Measurements from ENCODE around the gene IFT43.

Gene IFT43

DNA sequence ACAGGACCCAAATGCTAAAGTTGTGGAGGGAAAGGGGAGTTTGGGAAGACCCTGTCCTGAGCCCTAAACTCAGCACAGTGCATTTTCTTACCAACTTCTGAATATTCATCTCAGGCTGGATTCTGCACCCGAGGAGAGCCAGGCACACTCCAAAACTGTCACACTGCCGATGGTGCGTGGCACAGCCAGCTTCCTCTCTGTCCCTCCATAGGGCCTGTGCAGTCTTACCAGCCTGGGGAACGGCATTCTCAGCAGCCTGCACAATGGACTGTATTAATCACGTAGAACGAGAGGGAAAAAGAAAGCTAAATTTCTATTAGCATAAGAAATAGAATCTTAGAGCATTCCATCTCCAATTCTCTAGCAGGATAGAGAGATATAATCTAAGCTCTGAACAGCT, 94.9 kb downstream of the IFT43 start:
- no peak for DNase-seq (ENCODE audit: low read depth in 2 of 2)

DNA sequence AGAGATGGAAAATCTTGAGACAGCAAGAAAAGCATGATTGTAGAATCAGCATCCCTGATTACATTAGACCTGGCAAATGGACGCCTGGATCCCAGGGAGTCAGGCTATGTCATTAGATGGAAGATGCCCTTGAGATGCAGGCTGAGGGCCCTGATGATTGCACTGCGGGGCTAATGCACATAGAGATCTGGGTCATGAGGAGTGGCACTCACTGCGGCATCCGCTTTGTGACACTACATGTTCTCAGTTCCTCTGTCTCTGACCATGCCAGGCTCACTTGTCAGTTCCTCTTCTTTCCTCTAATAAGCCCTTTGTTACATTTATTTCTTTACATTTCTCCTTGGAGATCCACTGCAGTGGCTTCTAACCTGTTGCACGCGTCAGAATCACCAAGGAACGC, 96.1 kb downstream of the IFT43 start:
- no peak for DNase-seq (ENCODE audit: low read depth in 2 of 2)

DNA sequence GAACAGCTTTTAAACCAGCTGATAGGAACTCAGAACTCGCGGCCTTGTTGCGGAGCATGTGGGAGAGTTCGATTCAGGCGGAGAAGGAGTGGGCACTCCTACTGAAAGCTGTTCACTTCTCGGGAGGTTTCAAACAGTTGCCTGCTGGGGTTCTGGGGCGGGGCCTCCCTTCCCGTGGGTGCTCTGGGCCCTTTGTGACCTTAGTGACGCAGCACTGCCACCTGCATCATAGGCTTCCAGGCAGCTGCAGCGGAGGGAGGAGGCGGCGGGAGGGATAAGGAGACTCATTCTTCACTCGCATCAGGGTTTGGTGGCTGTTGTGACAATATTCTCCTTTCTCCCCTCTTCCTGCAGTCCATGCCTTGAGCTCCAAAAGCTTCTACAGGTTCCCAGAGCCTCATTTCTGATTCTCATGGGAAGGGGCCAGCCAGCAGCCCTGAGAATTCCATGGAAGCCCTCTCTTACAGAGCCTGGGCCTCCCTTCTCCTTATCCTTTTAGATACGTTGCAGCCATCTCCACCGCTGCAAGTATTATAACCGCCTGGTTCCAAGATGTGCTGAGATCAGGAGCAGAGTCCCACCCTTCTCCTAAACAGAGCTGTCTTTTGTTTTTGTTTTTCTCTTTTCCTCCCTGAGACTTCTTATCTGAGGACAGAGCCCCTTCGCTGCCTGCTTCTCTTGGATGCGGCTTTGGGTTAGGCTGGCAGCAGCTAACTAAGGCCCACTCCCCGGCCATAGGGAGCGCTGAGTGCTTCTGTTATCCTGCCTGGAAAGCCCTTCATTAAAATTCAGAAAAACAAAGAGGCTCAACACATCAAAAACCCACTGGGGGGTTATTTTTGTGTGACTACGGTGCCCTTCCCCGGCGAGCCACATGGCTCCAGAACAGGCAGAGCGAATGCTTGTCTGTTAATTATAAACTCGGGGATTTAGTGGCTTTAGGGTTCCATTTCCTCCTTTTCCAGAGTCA, 98.5 kb downstream of the IFT43 start:
- no peak for DNase-seq (ENCODE audit: low read depth in 2 of 2)

DNA sequence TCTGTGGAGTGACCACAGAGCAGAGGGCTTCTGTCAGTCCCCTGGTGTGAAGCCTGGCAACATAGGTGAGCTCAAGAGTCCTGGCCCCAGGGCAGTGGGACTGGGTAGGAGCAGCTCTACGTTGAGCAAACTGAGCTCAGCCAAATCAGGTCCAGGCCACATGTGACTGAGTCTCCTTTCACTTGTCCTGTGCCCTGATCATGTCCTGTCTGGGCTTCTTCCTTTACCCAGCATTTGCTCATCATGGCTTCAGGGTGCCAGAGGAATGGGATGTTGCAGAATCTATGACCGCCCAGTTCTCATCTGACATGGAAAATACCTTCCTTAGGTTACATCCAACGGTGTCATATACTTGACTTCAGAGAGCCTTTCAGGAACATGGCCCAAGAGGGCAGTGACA, 99.8 kb downstream of the IFT43 start:
- DNase-seq (ENCODE audit: low read depth in 2 of 2) = no peak

DNA sequence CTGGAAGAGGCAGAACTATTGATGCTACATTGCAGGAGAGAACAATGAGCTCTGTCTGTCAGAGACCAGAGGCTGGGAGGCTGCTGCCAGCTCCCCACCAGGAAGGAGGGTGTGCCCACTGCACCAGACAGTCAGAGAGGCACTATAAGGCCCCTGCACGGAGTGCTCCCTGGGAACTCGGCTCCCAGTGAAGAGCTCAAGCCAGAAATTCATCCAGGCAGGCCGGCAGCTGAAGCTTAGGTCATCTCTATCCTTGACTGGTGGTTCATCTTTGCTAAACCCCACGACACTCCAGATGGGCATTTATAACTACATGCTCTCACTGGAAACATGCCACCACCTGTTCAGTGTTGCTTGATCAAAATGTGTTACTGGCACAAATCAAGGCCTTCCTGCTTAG, 101.1 kb downstream of the IFT43 start:
- DNase-seq (ENCODE audit: low read depth in 2 of 2) = no peak

DNA sequence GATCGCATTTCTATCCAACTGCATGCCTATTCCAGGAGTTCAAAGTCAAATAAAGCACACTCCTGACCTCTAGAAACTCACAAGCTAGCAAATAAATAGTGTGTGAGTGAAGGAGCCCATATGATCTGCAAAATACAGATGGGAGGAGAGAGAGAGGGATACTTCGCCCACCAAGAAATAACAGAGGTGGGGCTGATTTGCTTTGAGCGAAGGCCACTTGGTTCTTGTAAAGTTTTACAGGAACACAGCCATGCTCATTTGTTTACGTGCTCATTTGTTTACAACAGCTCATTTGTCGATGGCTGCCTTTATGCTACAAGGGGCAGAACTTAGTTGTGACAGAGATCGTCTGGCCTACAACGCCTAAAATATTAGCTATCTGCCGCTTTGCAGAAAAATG, 102.8 kb downstream of the IFT43 start:
- no peak for DNase-seq (ENCODE audit: low read depth in 2 of 2)

DNA sequence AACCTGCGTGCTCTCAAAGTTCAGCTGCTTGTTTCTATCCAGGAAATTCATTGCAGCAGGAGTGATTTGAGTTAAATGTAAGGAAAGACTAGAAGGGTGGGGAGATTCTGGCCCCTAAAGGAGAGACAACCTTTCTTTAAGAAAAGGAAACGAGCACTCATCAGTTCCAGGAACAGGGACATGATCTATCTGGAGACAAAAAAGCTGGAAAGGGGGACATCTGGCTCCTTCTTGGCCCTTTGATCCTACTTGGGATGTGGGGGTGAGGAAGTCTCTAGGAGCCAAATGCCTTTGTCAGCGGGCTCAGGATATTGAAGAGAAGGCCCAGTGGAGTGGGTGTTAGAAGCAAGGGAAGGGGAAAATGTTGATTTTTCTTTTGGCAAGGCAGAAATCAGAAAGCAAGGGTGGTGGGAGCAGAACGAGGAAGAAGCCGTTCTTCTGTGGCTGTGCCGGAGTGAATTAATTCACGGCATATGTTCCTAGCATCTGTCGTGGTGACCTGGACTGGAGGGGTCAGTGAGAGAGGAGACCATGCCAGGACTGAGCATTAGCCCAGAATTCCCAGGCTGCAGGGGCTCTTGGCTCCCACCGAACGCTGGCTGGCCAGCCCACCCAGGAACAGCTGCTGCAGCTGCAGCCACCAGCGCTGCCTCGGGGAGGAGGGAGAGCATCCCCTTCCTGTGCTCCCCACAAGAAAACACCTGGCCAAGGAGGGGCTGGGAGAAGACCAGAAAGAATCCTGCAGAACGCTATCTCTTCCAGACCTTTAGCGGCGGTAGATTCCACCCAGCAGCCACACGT, 103.4 kb downstream of the IFT43 start:
- no peak for DNase-seq (ENCODE audit: low read depth in 2 of 2)

DNA sequence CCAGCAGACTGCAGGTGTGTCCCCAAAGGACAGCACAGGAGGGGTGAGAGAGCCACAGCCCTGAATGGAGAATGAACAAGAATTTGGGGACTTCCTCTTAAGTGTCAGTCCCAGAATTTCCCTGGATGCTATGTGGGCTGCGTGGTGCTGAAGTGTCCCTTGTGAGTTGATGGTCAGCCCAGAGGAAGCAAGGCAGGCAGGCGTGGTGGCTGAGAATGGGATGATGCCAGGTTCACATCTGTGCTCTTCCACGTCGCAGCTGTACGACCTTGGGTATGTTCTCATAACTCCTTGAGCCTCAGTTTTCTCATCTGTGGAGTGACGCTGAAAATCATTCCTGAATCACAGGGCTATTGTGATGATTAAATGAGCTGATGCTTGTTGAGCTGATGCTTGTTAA, 104.0 kb downstream of the IFT43 start:
- no peak for DNase-seq (ENCODE audit: low read depth in 2 of 2)

DNA sequence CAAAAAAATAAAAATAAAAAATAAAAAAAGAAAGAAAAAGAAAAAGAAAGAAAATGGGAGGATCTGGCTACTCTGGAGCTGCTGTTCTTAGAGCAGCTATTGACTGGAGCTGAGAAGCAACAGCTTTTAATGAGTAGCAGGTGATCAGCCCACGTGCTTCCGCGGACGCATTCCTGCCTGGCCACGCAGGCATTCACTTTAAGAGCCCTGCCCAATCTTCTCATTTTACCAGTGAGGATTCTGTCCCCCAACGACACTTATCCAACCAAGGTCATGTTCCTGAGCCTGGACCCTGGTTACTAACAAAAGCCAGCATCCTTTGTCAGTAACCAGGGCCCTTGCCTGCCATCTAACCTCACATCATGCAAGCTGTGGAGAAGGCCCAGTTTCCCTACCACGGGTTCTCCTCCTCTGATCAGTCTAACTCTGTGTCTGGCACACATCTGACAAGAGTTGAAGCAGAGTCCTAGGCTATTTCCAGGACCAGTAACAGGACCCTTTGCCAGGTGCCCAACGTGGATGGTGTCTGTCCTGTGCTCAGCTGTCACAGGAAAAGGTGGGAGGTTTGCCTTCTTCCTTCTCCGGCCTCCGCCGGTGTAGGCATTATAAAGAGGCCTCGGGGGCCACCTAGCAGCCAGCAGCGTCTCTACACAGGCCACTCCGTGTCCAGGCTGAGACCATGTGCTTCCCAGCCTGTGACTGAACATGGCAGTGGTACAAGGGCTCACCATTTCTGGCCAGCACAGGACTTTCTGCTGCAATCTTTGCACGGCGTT, 105.2 kb downstream of the IFT43 start:
- DNase-seq (ENCODE audit: low read depth in 2 of 2) = no peak

DNA sequence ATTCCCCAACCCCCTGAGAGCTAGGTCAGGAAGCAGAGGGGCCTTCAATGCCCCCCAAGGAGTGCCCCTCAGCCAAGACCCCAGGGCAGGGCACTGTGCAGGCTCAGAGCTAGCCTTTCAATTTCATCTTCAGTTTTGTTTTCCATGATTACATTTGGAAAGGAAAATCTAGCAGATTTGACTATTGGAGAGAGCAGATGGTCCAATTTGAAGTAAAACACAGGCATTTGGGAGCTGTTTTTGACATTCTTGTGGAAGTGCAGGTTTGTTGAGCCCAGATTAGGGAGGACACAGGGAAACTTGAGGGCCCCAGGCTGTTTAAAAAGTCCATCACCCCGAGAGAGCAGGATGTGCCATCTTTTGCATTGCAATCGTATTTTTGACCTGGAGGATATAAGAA, 107.5 kb downstream of the IFT43 start:
- no peak for DNase-seq (ENCODE audit: low read depth in 2 of 2)

DNA sequence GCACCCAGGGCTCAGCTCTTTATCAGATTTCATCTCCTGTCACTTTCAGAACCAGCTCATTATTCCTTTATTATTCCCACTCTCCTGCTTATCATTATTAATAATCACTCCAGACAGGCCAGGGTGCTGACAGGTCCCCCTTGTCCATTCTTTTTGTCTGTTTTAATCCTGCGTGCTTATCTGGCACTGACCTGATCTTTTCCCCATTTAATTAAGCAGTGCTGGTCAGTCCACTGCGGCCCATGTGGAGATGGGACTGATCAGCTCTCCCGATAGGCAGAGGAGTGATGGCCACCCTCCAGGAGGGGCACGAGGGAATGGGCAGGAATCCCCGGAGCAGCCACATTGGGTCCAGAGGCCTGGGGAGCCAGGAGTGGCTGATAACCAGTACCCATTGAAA, 110.7 kb downstream of the IFT43 start:
- no peak for DNase-seq (ENCODE audit: low read depth in 2 of 2)

DNA sequence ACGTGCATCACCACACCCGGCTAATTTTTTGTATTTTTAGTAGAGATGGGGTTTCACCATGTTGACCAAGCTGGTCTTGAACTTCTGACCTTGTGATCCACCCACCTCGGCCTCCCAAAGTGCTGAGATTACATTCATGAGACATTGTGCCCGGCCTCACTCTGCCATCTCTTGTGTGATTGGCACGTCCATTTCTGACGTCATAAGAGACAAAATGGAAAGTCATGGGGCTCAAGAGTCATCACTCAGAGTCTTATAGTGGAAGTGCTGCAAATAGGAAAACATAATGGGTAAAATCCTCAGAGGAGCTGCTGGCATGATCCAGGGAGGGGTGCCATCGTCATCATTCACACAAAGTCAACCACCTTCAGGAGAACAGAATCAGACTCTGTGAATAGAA, 112.0 kb downstream of the IFT43 start:
- no peak for DNase-seq (ENCODE audit: low read depth in 2 of 2)

DNA sequence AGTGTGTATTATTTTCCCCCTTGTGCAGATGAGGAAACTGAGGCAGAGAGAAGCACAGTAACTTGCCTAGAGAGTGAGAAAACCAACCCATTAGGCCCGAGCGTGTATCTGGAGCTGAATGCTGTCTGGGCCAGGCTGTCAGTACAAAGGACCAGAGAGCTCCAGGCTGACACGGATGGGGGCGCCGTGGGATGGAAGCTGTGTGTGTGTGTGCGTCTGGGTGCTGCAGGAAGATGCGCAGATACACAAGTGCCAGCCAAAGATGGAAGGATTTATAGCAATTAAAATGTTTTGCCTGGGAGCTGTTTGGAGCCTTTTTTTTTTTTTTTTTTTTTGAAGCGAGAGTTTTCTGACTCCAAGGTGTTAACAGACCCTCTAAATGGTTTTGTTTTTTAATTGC, 112.5 kb downstream of the IFT43 start:
- DNase-seq (ENCODE audit: low read depth in 2 of 2) = no peak

DNA sequence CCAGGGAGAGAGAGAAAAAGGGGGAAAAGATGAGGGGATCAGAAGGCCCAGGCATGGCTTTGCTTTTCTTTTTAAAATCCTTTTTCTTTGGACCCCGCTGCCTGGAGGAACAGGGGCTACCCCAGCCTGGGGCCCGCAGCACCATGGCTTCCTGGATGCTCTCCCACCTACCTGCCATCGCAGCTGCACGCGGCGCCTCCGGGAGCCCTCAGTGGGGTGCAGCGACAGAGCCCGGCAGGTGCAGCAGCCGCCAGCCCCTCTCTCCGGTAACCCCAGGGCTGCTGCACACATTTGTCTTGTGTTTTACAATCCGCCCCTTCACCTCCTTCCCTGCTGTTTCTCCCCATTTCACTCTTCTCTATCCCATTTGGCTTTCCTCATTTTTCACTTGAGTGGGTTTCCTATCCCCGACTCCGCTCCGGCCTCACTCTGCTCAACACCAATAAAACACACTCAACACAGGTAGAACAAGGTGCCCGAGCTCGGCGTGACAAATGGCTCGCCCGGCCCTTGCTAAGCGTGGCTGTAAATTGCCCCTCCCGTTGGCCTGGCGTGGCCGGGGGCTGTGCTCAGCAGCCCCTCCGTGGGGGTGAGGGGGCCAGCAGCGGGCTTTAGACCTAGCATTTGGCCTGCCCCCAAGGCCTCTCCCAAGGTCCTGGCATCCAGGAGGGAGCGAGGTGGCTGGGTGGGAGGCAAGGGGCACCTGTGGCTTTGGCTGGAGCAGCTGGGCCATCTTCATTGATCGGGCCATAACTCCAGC, 113.5 kb downstream of the IFT43 start:
- no peak for DNase-seq (ENCODE audit: low read depth in 2 of 2)

DNA sequence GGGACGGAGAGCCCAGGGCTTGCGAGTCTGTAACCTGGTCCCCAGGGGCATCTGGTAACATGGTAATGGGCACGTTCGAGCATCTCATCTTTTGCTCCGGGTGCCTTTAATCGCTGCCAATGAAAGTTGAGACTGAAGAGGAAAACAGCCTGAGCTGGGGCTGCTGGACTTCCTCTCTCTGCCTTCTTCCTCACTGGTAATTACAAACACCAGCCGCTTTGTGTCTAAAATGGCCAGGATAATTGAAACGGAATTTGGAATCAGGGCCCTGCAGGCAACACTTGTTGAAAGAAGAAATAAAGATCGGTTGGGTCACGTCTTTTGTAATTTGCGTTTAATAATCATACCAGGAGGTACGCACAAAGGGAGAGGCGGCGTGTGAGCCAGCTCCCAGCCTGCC, 114.7 kb downstream of the IFT43 start:
- no peak for DNase-seq (ENCODE audit: low read depth in 2 of 2)

DNA sequence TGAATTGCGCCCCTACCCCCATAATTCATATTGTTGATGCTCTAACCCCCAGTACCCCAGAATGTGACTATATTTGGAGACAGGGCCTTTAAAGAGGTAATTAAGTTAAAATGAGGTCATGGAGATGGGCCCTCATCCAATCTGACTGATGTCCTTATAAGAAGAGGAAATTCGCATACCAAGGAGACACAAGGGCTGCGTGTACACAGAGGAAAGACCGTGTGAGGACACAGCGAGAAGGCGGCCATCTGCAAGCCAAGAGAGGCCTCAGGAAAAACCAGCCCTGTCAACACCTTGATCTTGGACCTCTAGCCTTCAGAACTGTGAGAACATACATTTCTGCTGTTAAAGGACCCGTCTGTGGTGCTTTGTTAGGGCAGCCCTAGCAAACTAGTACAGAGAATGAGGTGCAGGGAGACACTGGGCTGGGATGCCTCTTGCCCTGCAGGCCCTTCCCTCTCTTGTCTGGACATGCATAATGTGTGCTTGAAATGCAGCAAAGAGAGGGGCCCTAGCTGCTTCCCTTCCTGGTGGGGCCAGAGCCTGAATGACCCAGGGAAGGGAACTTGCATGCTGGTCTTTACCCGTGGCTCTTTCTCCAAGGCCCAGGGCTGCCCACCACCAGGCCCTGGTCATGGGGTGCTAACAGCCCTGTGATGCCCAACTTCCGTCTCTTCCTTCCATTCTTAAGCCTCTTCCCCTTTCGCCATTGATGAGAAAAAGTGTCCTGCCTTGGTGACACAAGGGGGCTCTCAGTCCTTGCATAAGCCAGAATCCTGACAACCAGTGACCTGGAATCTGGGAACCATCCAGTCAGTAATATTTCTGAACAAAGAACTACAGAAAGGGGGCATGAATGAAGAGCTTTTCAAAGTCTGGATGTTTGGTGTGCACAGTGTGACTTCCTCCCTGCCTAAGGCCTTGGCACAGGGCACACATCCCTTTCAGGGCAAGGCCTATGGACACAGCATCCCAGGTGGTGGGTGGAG, 116.1 kb downstream of the IFT43 start:
- DNase-seq (ENCODE audit: low read depth in 2 of 2) = no peak

DNA sequence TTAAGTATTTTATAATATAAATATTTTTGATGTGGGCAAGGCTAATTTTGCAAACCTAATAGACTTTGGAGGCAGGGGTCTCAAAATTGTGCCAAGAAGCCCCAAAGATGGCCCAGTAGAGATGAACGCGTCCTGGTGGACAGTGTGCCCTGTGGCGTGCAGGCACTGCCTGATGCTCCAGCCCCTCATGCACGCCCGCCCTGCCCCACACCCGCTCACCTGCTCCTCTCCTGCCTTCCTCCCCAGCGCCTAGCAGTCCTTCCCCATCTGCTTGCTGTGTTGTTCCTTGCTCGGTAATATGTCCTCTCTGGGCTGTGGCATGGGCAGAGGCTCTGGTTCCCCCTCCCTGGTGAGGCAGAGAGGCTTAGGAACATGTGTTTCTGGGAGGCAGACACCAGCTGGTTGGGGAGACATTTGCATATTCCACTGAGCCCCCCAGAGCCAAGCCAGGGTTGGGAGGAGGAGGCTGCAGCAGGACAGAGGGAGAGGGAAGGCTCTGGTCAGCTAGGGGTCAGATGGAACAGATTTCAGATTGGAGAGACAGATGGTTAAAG, 119.3 kb downstream of the IFT43 start:
- DNase-seq (ENCODE audit: low read depth in 2 of 2) = no peak

DNA sequence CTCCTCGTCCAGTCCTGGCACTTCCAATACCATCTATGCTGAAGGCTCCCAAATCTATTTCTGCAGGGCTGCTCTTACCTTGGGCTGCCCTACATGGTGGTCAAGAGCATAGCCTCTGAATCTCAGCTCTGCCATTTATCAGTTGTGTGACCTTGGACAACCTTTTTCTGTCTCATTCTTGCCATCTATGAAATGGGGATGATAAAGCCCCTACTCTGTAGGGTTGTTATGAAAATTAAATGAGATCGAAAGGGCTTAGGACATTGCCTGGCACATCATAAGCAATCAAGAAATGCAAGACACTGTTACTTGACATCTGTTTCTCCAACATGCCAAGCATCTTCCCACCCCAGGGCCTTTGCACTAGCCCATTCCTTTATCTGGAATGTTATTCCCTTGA, 120.6 kb downstream of the IFT43 start:
- DNase-seq (ENCODE audit: low read depth in 2 of 2) = no peak

DNA sequence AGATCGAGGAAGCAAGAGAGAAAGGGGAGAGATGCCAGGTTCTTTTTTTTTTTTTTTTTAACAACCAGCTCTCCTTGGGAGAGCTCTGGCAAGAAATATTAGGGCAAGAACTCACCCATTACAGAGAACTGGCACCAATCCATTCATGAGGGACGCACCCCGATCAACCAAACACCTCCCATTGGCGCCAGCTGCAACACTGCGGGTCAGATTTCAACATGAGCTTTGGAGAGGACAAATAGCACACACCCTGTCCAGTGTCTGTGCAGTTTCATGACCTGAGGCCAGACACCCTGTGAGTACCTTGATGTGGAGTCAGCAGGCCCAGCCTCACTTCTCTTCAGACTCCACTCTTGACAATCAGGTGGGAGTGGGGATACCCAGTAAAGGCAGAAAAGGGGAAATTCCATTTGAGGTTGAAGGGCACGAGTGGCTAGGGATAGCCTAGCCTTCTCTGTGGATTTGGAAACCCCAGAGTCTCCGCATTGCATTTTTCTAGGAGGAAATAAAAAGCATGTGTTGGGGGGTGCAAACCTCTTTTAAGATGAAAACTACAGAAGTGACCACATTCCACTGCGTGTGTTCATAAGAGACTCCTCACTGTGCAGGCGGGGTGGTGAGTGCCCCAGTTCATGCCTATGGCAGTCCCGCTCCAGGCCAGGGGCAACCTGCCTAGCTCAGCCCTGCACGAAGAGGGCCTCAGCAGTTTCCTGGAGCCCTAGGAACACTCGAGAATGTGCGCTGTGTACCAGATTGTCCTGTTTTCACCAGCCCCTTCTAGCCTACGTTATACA, 123.7 kb downstream of the IFT43 start:
- no peak for DNase-seq (ENCODE audit: low read depth in 2 of 2)
